ENCODE measurements around the gene SLC30A5. TPM values are rescaled to one million over a fixed set of nuclear protein-coding genes. Genes with fewer than 3 reads are reported as not detected.

Gene SLC30A5
- total and polyA plus RNA-seq, 2 experiments from 2014 or later, result 63.2 to 66.8 TPM

GRCh38 chr5:69090158-69090557 is 3.7 kb upstream of the SLC30A5 start:
- no peaks in the 10 kb centered on the region for H3K9me3 ChIP-seq (ENCODE audit: low read depth)
- no peaks in the 10 kb centered on the region for H3K9me2 ChIP-seq (ENCODE audit: insufficient read depth)
- H4K20me1 ChIP-seq (ENCODE audit: insufficient read depth), result no peaks in the 10 kb centered on the region
- H3F3A ChIP-seq (ENCODE audit: insufficient read depth), result peaks cover 4% of the 10 kb centered on the region; the same call in 1 of the 2 replicates
- H2AFZ ChIP-seq, result no peak overlapping the region
- H3K9ac ChIP-seq, result no peak overlapping the region
- peaks cover 12% of the 10 kb centered on the region for H3K79me2 ChIP-seq (ENCODE audit: insufficient read depth)
- H3K27ac ChIP-seq, result no peak overlapping the region
- TF ChIP-seq EZH2phosphoT487 (IDR thresholded peaks at IDR 0.05; ENCODE audit: insufficient read depth, low read depth), result no peak
- TF ChIP-seq EZH2 (IDR thresholded peaks at IDR 0.05; ENCODE audit: insufficient read depth, poor library complexity, severe bottlenecking), result no peak
- WGBS, 2 experiments (ENCODE audit: low coverage in 1 of 2, low lambda C conversion rate in 2 of 2, missing lambda C conversion rate in 2 of 2), result 73 to 84% methylated on average over 3 of the region's 3 CpGs
- H3K4me3 ChIP-seq, result no peak overlapping the region
- peaks cover 2% of the 10 kb centered on the region for H3K4me1 ChIP-seq (ENCODE audit: insufficient read depth)
- no peaks in the 10 kb centered on the region for H3K27me3 ChIP-seq (replicated peaks; ENCODE audit: insufficient read depth)
- in situ Hi-C loops (cut with MboI), result no loop called here
- H3K36me3 ChIP-seq (ENCODE audit: low read depth), result no peaks in the 10 kb centered on the region
- no peak overlapping the region for H3K4me2 ChIP-seq (ENCODE audit: unreplicated experiment)
- DNase-seq, result no peak

DNA sequence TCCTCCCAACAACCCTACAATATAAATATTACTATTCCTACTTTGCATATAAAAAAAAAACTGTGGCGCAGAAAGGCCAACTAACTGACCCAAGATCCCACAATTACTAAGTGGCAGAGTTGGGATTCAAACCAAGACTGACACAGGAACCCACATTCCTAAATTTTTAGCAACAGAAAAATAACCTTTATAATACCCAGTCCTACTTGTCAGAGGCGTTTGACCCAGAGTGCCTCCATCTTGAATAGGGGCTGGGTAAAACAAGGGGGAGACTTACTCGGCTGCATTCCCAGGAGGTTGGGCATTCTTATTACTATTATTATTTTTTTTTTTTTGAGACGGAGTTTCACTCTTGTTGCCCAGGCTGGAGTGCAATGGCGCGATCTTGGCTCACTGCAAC is 2.0 kb upstream of the SLC30A5 start:
- H3K9me3 ChIP-seq (ENCODE audit: low read depth), result no peaks in the 10 kb centered on the region
- no peak overlapping the region for H3K4me3 ChIP-seq
- H3K36me3 ChIP-seq (ENCODE audit: low read depth), result peaks cover 6% of the 10 kb centered on the region; the same call in 1 of the 2 replicates
- no peak for DNase-seq
- no peak overlapping the region for H3K9ac ChIP-seq
- no peak overlapping the region for H3K4me2 ChIP-seq (ENCODE audit: unreplicated experiment)
- 98% methylated on average over 6 of the region's 6 CpGs for WGBS, 2 experiments (ENCODE audit: low coverage in 1 of 2, low lambda C conversion rate in 2 of 2, missing lambda C conversion rate in 2 of 2)
- no peak overlapping the region; the same call in 1 of the 2 replicates for H2AFZ ChIP-seq
- H3K79me2 ChIP-seq (ENCODE audit: insufficient read depth), result peaks cover 28% of the 10 kb centered on the region
- in situ Hi-C loops (cut with MboI), result no loop called here
- no peak for TF ChIP-seq EZH2phosphoT487 (IDR thresholded peaks at IDR 0.05; ENCODE audit: insufficient read depth, low read depth)
- TF ChIP-seq EZH2 (IDR thresholded peaks at IDR 0.05; ENCODE audit: insufficient read depth, poor library complexity, severe bottlenecking), result no peak
- H4K20me1 ChIP-seq (ENCODE audit: insufficient read depth), result no peaks in the 10 kb centered on the region
- peaks cover 10% of the 10 kb centered on the region for H3K4me1 ChIP-seq (ENCODE audit: insufficient read depth)
- peaks cover 4% of the 10 kb centered on the region; the same call in 1 of the 2 replicates for H3F3A ChIP-seq (ENCODE audit: insufficient read depth)
- H3K27me3 ChIP-seq (replicated peaks; ENCODE audit: insufficient read depth), result no peaks in the 10 kb centered on the region
- no peak overlapping the region for H3K27ac ChIP-seq
- H3K9me2 ChIP-seq (ENCODE audit: insufficient read depth), result no peaks in the 10 kb centered on the region

DNA sequence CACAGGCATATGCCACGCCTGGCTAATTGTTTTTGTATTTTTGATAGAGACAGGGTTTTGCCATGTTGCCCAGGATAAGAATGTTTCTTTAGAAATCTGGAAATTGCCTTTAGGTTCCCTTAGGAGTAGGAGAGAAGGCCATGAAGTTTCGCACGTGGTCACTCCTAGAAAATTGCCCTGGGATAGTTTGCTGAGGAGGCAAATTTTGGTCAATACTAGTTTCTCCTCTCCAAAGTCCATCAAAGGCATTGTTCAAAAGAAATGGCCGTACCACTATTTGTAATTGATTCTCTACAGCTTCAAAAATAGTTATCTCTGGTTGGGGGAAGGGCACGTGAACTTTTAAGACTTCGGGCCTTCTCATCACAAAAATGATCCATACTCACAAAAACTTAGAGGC is 845 bp upstream of the SLC30A5 start:
- H3K9me2 ChIP-seq (ENCODE audit: insufficient read depth), result no peaks in the 10 kb centered on the region
- peaks cover 40% of the 10 kb centered on the region for H3K79me2 ChIP-seq (ENCODE audit: insufficient read depth)
- H3K4me2 ChIP-seq (ENCODE audit: unreplicated experiment), result no peak overlapping the region
- peak overlapping the region; percentile 93 for H2AFZ ChIP-seq
- no peaks in the 10 kb centered on the region for H3K27me3 ChIP-seq (replicated peaks; ENCODE audit: insufficient read depth)
- in situ Hi-C loops (cut with MboI), result no loop called here
- H3K36me3 ChIP-seq (ENCODE audit: low read depth), result peaks cover 6% of the 10 kb centered on the region; the same call in 1 of the 2 replicates
- H3K27ac ChIP-seq, result no peak overlapping the region
- DNase-seq, result no peak
- peaks cover 10% of the 10 kb centered on the region for H3K4me1 ChIP-seq (ENCODE audit: insufficient read depth)
- peaks cover 4% of the 10 kb centered on the region; the same call in 1 of the 2 replicates for H3F3A ChIP-seq (ENCODE audit: insufficient read depth)
- H4K20me1 ChIP-seq (ENCODE audit: insufficient read depth), result no peaks in the 10 kb centered on the region
- TF ChIP-seq EZH2phosphoT487 (IDR thresholded peaks at IDR 0.05; ENCODE audit: insufficient read depth, low read depth) (no peak), EZH2 (IDR thresholded peaks at IDR 0.05; ENCODE audit: insufficient read depth, poor library complexity, severe bottlenecking) (no peak)
- H3K9me3 ChIP-seq (ENCODE audit: low read depth), result no peaks in the 10 kb centered on the region
- H3K4me3 ChIP-seq, result no peak overlapping the region
- H3K9ac ChIP-seq, result 0 out of 2 replicates have a peak overlapping the region, but pooled peaks have one; percentile 55
- 71 to 79% methylated on average over 6 of the region's 6 CpGs for WGBS, 2 experiments (ENCODE audit: low coverage in 1 of 2, low lambda C conversion rate in 2 of 2, missing lambda C conversion rate in 2 of 2)

DNA sequence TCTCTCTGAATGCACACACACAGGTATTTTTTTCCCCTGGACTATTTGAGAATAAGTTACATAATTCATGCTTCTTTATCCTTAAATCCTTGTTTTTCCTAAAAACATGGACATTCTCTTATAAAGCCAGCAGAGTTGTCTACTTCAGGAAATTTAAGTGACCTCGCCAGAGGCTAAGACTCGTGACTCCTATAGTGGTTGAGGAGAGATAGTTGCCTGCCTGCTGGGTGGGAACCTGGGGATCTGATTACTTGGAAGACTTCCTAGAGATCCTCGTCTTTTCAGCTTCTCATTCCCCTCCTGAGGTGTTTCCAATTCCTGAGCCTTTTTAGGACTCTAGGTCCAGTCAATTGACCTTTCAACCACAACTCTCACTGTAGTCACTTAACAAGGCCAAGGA is 5.5 kb downstream of the SLC30A5 start:
- DNase-seq, result no peak
- in situ Hi-C loops (cut with MboI), result no loop called here
- Histone ChIP-seq H3K27ac (no peak overlapping the region), H3K9me2 (ENCODE audit: insufficient read depth) (no peaks in the 10 kb centered on the region), H3K9me3 (ENCODE audit: low read depth) (no peaks in the 10 kb centered on the region), H3K36me3 (ENCODE audit: low read depth) (peaks cover 20% of the 10 kb centered on the region), H2AFZ (no peak overlapping the region), H3K79me2 (ENCODE audit: insufficient read depth) (peaks cover 97% of the 10 kb centered on the region), H3K27me3 (replicated peaks; ENCODE audit: insufficient read depth) (no peaks in the 10 kb centered on the region), H3K4me2 (ENCODE audit: unreplicated experiment) (no peak overlapping the region), H3F3A (ENCODE audit: insufficient read depth) (peaks cover 4% of the 10 kb centered on the region), H3K4me1 (ENCODE audit: insufficient read depth) (peaks cover 10% of the 10 kb centered on the region), H3K4me3 (no peak overlapping the region), H3K9ac (no peak overlapping the region), H4K20me1 (ENCODE audit: insufficient read depth) (no peaks in the 10 kb centered on the region)
- TF ChIP-seq EZH2phosphoT487 (IDR thresholded peaks at IDR 0.05; ENCODE audit: insufficient read depth, low read depth) (no peak), EZH2 (IDR thresholded peaks at IDR 0.05; ENCODE audit: insufficient read depth, poor library complexity, severe bottlenecking) (no peak)
- 59 to 67% methylated on average over 3 of the region's 3 CpGs for WGBS, 2 experiments (ENCODE audit: low coverage in 1 of 2, low lambda C conversion rate in 2 of 2, missing lambda C conversion rate in 2 of 2)
